GM12878 (cell line): Measurements from ENCODE around the gene AOPEP. TPM values are rescaled to one million over a fixed set of nuclear protein-coding genes. Genes with fewer than 3 reads are reported as not detected.

Experiments
- ATAC-seq: fragments of 200-7000 bp; cut with Tn5 transposase; 3 replicates; pipeline ENCODE4 v1.9.1; 2020; ENCODE audit warnings: mild to moderate bottlenecking, moderate library complexity
- BruUV-seq: library from RNA; stranded (reverse); fragments of 400-500 nt; replicated peaks from 2 replicates; lab custom pipeline; 2021; lab: Mats Ljungman, UMichigan
- CTCF ChIA-PET: fragments of 300-600 bp; sonication (Branson Sonifier 250); formaldehyde crosslinking; extraction: SDS; loops from one replicate; lab custom pipeline; 2021; ENCODE audit warnings: inconsistent platforms; lab: Yijun Ruan, JAX
- POLR2A ChIA-PET: fragments of 350-600 bp; formaldehyde crosslinking; extraction: SDS; loops from one replicate; lab custom pipeline; 2021; ENCODE audit warnings: inconsistent platforms; lab: Charles Lee
- RAD21 ChIA-PET: fragments of 300-600 bp; sonication (Branson Sonifier 250); formaldehyde crosslinking; loops from one replicate; lab custom pipeline; 2023; ENCODE audit warnings: antibody characterized with exemption; ENCODE audit not compliant: unreplicated experiment; lab: Charles Lee
- SMC1A ChIA-PET: fragments of 300-600 bp; sonication (Branson Sonifier 250); formaldehyde crosslinking; loops from one replicate; lab custom pipeline; 2023; ENCODE audit not compliant: unreplicated experiment, uncharacterized antibody; lab: Charles Lee
- DNase-seq: peaks from one replicate; pipeline ENCODE4 v3.0.0-alpha.2; 2011; ENCODE audit warnings: low read depth, low spot score
- FAIRE-seq: peaks from 3 replicates; lab custom pipeline; 2011; peaks lifted over from hg19 to GRCh38; lab: Jason Lieb, UNC
- H2AFZ ChIP-seq: 2 replicates; pipeline ENCODE4 v1.6.0; 2011; ENCODE audit warnings: low read depth, low read length, control low read depth; ENCODE audit not compliant: control insufficient read depth
- H3K27ac ChIP-seq: 2 replicates; pipeline ENCODE4 v1.5.1; 2011; ENCODE audit warnings: control low read depth; ENCODE audit not compliant: control insufficient read depth, insufficient read depth
- H3K27me3 ChIP-seq, 2 experiments: replicated peaks in 1 of 2; 2 replicates each; pipeline versions ENCODE4 v1.6.0 to v1.6.1; 2011; ENCODE audit warnings: low read length in 1 of 2; ENCODE audit not compliant: control insufficient read depth in 2 of 2, insufficient read depth in 2 of 2
- H3K36me3 ChIP-seq, 2 experiments: 2 replicates each; pipeline ENCODE4 v1.5.1; 2011; ENCODE audit warnings: low read length in 1 of 2; ENCODE audit not compliant: control insufficient read depth in 2 of 2, insufficient read depth in 2 of 2
- H3K4me1 ChIP-seq: 2 replicates; pipeline ENCODE4 v1.6.1; 2011; ENCODE audit warnings: mild to moderate bottlenecking, low read length, moderate library complexity, mixed read lengths; ENCODE audit not compliant: control insufficient read depth, insufficient read depth
- H3K4me2 ChIP-seq: 2 replicates; pipeline ENCODE4 v1.6.0; 2011; ENCODE audit warnings: control low read depth; ENCODE audit not compliant: control insufficient read depth, insufficient read depth
- H3K4me3 ChIP-seq: fragments of 200-600 bp; sonication (generic); 2 replicates; pipeline ENCODE4 v1.5.1; 2016
- H3K79me2 ChIP-seq: 2 replicates; pipeline ENCODE4 v1.6.0; 2011; ENCODE audit warnings: low read length; ENCODE audit not compliant: control insufficient read depth, insufficient read depth
- H3K9ac ChIP-seq: 2 replicates; pipeline ENCODE4 v1.8.0; 2011; ENCODE audit warnings: low read length, control low read depth, mixed read lengths; ENCODE audit not compliant: control insufficient read depth, insufficient read depth
- H3K9me3 ChIP-seq: replicated peaks from 3 replicates; pipeline ENCODE4 v1.5.1; 2011; ENCODE audit warnings: mild to moderate bottlenecking, low read length; ENCODE audit not compliant: control insufficient read depth, insufficient read depth
- H4K20me1 ChIP-seq: 2 replicates; pipeline ENCODE4 v1.6.0; 2011; ENCODE audit not compliant: control insufficient read depth, insufficient read depth
- ATF7 ChIP-seq: fragments of 450-650 bp; IDR thresholded peaks from 2 replicates; pipeline ENCODE4 v1.6.1; 2016; ENCODE audit warnings: low read depth, mild to moderate bottlenecking
- E4F1 ChIP-seq: fragments of 450-650 bp; IDR thresholded peaks from 2 replicates; pipeline ENCODE4 v1.6.1; 2018; ENCODE audit warnings: borderline replicate concordance, mild to moderate bottlenecking; ENCODE audit not compliant: partially characterized antibody
- EGR1 ChIP-seq, 2 experiments: IDR thresholded peaks; 1 replicate in 1 of 2; 2 replicates in 1 of 2; pipeline ENCODE4 v1.6.1; 2011 to 2012; ENCODE audit warnings: low read depth in 2 of 2, low read length in 2 of 2, borderline replicate concordance in 1 of 2, mild to moderate bottlenecking in 1 of 2, moderate library complexity in 1 of 2
- ELK1 ChIP-seq: IDR thresholded peaks from 2 replicates; pipeline ENCODE4 v1.6.1; 2012; ENCODE audit warnings: low read depth, low read length, improper control_type of control experiment
- FOS ChIP-seq: IDR thresholded peaks from 3 replicates; pipeline ENCODE4 v1.6.1; 2011; ENCODE audit warnings: borderline replicate concordance; ENCODE audit not compliant: insufficient read length; ENCODE audit errors: extremely low read depth
- IKZF1 ChIP-seq: fragments of 450-650 bp; conservative IDR thresholded peaks from 2 replicates; pipeline ENCODE4 v1.6.1; 2017; ENCODE audit warnings: antibody characterized with exemption, mild to moderate bottlenecking
- JUND ChIP-seq: IDR thresholded peaks from 2 replicates; pipeline ENCODE4 v1.6.1; 2012; ENCODE audit warnings: low read depth, mild to moderate bottlenecking, low read length, improper control_type of control experiment, moderate library complexity
- KAT2A ChIP-seq: conservative IDR thresholded peaks from 2 replicates; pipeline ENCODE4 v1.6.1; 2011; ENCODE audit warnings: low read depth, low read length; ENCODE audit not compliant: control insufficient read depth
- NFYA ChIP-seq: IDR thresholded peaks from 2 replicates; pipeline ENCODE4 v1.6.1; 2011; ENCODE audit warnings: low read depth, mild to moderate bottlenecking, low read length, improper control_type of control experiment, borderline replicate concordance
- PAX8 ChIP-seq: fragments of 450-650 bp; IDR thresholded peaks from 2 replicates; pipeline ENCODE4 v1.6.1; 2017; ENCODE audit warnings: mild to moderate bottlenecking, moderate library complexity
- RBBP5 ChIP-seq: fragments of 200-600 bp; sonication (generic); conservative IDR thresholded peaks from 2 replicates; pipeline ENCODE4 v1.6.1; 2016
- SMARCA5 ChIP-seq: fragments of 450-650 bp; IDR thresholded peaks from 2 replicates; pipeline ENCODE4 v1.6.1; 2017; ENCODE audit warnings: mild to moderate bottlenecking
- SRF ChIP-seq, 2 experiments: IDR thresholded peaks; 2 replicates each; pipeline ENCODE4 v1.6.1; 2011; ENCODE audit warnings: low read depth in 2 of 2, low read length in 2 of 2, mild to moderate bottlenecking in 1 of 2, moderate library complexity in 1 of 2
- SUPT20H ChIP-seq: IDR thresholded peaks from 2 replicates; pipeline ENCODE4 v1.6.1; 2011; ENCODE audit warnings: low read depth, mild to moderate bottlenecking, low read length, moderate library complexity, borderline replicate concordance; ENCODE audit not compliant: control insufficient read depth
- ZBED1 ChIP-seq: IDR thresholded peaks from 2 replicates; pipeline ENCODE4 v1.6.1; 2016; ENCODE audit warnings: borderline replicate concordance
- ZZZ3 ChIP-seq: IDR thresholded peaks from 2 replicates; pipeline ENCODE4 v1.6.1; 2011; ENCODE audit warnings: low read depth; ENCODE audit not compliant: control insufficient read depth, insufficient read length
- WGBS: methylation state at CpG from one replicate; pipeline ENCODE4 v1.1.6; 2016; ENCODE audit warnings: low lambda C conversion rate; ENCODE audit not compliant: insufficient replicate concordance, insufficient coverage; ENCODE audit errors: missing lambda C conversion rate; 5-methylcytosine and 5-hydroxymethylcytosine counted together
- in situ Hi-C: fragments of 300-500 bp; cut with MboI; formaldehyde crosslinking; loops from 9 replicates; pipeline ENCODE4 v1.14.3; 2018; ENCODE audit warnings: mixed read lengths
- intact Hi-C: fragments of 100-400 bp; cut with micrococcal nuclease; formaldehyde crosslinking; loops from one replicate; pipeline ENCODE4 v1.14.2; 2022; ENCODE audit not compliant: unreplicated experiment
- polyA plus RNA-seq, 11 experiments: library from polyadenylated mRNA; depleted of rRNA in 4 of 11; unstranded in 6 of 11; stranded (reverse) in 5 of 11; fragments of >200 nt; fragmentation: Nextera tagmentation in 4 of 11; fragmentation: Illumina TruSeq in 1 of 11; extraction: Ambion mirVana in 4 of 11; extraction: Trizol in 1 of 11; gene quantifications; 1 replicate in 1 of 11; 2 replicates in 10 of 11; pipeline versions ENCODE4 v1.2.1 to v1.2.3, GENCODE V29; 2011 to 2016; ENCODE audit warnings: inconsistent platforms in 2 of 11, missing spikeins in 2 of 11, low read depth in 1 of 11
- total RNA-seq, 4 experiments: library from RNA; depleted of rRNA in 3 of 4; stranded (reverse); fragments of >200 nt in 3 of 4; fragmentation: Illumina TruSeq in 1 of 4; extraction: Trizol in 1 of 4; gene quantifications; 2 replicates each; pipeline versions ENCODE4 v1.2.1 to v1.2.3, GENCODE V29; 2013 to 2021

Gene AOPEP
- total and polyA plus RNA-seq, 10 of the 15 experiments (the other 5 are each of a cell fraction or from before 2014, with no cell fraction given): 2.3 to 16.9 (median 10.1) TPM

- TF ChIP-seq EGR1 (IDR thresholded peaks at IDR 0.05; ENCODE audit: borderline replicate concordance in 1 of 2, low read depth in 2 of 2, low read length in 2 of 2) (no peak), ZZZ3 (no peak), IKZF1 (no peak), ATF7 (no peak), KAT2A (no peak), PAX8 (no peak), SMARCA5 (no peak)
Observed at GRCh38 chr9:94932652-94933510, 206.4 kb downstream of the AOPEP start (continued).

DNA sequence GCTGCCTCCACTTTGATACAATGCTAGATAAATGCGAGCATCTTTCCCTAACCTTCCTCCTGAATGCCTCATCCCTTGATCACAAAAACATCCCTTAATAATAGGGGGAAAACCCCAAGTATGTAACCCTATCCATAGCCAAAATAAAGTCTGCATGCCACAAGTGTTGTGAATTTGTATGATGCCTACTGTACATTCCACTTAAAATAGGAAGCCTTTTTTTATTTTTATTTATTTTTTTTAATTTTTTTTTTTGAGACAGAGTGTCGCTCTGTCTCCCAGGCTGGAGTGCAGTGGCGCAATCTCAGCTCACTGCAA, 207.0 kb downstream of the AOPEP start:
- no peak overlapping the region for H3K27ac ChIP-seq
- DNase-seq (no peak), ATAC-seq (no peak), FAIRE-seq (no peak)
- no peaks in the 10 kb centered on the region for H4K20me1 ChIP-seq
- CTCF ChIA-PET: no interaction called here
- H3K36me3 ChIP-seq: no peaks in the 10 kb centered on the region; a peak in 1 of 4 replicates
- no peaks in the 10 kb centered on the region for H3K79me2 ChIP-seq
- SMC1A ChIA-PET: no interaction called here
- 93% methylated on average over 3 of the region's 3 CpGs for WGBS
- no peak overlapping the region for H2AFZ ChIP-seq
- POLR2A ChIA-PET: no interaction called here
- H3K4me2 ChIP-seq: no peak overlapping the region
- in situ Hi-C loops: no loop called here
- intact Hi-C loops: no loop called here
- H3K27me3 ChIP-seq: no peaks in the 10 kb centered on the region
- H3K4me1 ChIP-seq: no peaks in the 10 kb centered on the region
- no peaks in the 10 kb centered on the region for H3K9me3 ChIP-seq
- H3K4me3 ChIP-seq: no peak overlapping the region
- H3K9ac ChIP-seq: no peak overlapping the region
- RAD21 ChIA-PET: no interaction called here
- BruUV-seq: no TSS peak
- TF ChIP-seq E4F1: no peak
- no peak for TF ChIP-seq ZZZ3
- no peak for TF ChIP-seq RBBP5
- TF ChIP-seq SUPT20H: no peak
- no peak for TF ChIP-seq ATF7
- no peak for TF ChIP-seq JUND
- TF ChIP-seq ZBED1: no peak
- no peak for TF ChIP-seq FOS
- no peak for TF ChIP-seq SRF (IDR thresholded peaks at IDR 0.05; ENCODE audit: low read depth in 2 of 2, low read length in 2 of 2)
- TF ChIP-seq ELK1: no peak
- no peak for TF ChIP-seq KAT2A
- no peak for TF ChIP-seq NFYA
